Measurements from ENCODE around the gene PRL.

PRL gene

DNA sequence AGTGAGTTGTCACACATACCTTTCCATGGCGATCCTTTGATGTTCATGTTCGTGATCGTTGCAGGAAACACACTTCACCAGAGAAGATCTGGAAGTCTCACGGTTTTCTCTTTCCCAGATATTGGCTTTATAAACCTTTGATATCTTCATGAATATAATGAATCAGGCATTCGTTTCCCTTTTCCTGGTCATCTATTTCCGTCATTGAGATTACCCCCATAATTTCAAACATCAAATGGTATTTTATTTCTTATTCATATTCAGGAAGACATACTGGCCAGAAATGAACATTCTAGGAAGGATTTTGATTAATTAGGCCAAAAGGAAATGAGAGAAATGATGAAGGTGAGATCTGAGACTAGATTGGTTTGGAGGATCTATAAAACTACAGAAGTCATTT is at the start of gene PRL:
TSS of gene PRL (minus strand) at position 101 of the 400 bp plus-strand sequence. CDS start at position 47, 54 bp downstream.
- no peak for DNase-seq (ENCODE audit: low read depth, low spot score)

DNA sequence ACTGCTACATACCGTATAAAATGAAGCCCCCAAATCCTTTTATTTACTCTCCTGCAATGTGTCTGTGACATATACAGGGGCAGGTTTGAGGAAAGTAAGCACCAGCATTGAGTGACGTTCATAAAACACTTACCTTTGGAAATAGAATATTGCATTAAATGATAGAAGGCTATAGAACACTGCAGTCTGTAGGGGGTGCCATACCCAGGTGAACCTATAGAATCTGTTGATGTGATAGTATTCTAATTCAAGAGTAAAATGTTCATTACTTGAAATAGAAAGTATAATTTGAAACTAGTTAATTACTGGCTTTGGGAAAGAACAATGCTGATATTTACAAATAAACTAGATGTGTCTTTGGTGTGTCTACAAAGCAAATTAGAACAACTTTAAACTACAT is 47.0 kb upstream of the PRL start:
- DNase-seq (ENCODE audit: low read depth, low spot score): no peak

DNA sequence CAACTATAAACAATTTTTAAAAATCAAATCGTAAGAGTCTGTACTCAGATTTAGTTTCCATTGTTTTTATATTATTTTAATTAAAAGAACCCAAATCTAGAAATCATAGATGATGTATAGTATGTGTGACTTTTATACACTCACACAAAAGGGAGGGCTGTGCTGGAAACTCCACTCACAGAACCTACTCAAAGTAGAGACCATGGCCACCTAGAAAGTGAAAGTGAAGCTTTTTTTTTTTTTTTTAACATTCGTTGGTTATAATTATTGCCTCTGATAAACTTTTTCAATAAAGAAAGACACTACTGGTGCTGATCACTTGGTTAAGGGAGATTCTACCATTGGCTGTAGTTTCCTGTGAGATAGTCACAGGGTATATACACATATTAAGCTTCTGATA is 37.9 kb upstream of the PRL start:
- no peak for DNase-seq (ENCODE audit: low read depth, low spot score)

DNA sequence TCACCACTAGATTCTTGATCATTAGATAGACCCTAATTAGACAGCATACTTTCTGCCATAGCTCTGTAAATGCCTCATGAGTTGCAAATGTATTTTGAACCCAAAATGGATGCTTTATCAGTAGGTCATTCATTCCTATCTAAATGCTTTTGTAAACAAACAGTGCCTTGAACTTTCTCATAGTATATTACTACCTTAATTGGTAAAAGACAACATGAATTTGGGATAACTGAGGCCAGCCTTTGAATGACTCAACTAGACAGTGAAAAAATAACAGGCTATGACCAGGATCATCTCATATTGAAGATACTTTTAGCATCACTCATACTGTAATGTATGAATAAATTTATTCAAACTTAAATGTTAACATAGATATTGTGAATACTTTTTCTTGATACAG is 37.0 kb upstream of the PRL start:
- no peak for DNase-seq (ENCODE audit: low read depth, low spot score)

DNA sequence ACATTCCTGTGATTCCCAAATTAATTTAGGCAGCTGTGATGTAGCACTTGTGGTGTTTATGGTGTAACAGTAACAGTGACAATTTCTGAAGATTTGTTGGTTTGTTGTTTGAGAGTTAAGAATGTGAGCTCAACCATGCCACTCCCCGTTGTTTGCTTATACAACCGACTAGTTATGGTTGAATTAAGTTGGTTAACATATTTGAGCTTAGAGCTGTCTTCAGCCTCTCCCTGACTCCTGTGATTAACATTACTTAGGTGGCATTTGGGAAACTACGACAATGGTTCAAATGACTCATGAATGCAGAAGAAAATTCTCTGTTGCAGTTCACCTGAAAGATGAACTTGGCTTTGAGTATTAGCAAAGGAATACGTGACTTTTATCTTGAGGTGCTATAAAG is 35.9 kb upstream of the PRL start:
- no peak for DNase-seq (ENCODE audit: low read depth, low spot score)

DNA sequence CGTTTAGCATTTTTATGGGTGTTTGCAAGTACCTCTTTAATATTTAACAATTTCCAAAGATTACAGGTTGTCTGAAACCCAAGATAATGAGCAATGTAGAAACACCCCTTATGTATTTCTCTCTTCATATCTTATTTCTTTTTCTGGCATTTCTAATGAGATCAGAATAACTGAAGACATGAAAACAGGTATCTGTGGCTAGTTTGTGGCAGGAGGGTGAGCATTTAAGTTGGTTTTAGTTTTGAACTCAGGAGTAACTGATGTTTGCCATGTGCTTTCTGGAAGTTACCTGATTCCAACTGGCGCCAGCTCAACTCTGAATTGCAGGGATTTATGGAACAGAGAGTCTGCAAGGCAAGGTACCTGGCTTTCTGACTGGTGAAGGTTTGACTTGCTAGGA is 35.4 kb upstream of the PRL start:
- DNase-seq (ENCODE audit: low read depth, low spot score): no peak

DNA sequence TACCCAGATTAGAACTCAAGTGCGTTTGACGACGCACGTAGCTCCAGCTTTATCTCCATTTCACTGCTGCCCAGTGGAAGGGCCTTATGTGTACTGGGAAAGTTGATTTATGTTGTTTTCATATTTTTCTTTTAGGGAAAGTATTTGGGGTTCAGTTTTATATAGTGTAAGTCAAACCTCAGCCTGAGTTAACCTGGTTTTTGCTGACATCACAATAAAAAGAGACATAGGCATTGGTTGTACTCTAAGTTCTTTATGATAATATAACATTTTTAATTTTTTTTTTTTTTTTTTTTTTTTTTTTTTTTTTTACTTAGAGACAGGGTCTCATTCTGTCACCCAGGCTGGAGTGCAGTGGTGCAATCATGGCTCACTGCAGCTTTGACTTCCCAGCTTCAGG is 34.1 kb upstream of the PRL start:
- no peak for DNase-seq (ENCODE audit: low read depth, low spot score)

DNA sequence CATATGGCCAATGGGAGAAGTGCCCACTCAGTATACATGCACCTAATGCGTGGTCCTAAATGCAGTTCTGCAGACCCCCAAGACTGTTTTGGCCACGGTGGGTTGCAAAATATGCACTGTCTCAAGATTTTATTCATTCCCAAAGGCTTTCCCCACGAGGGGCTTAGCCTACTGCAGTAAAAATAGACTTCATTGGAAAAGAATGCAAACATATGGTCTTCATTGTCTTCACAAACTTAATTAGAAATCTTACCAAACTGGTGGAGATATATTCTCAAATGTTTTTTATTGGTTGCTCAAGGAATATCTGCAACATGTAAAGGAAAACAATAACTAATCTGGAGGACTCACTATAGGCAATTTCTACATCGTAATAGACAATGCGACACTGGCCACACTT is 31.6 kb upstream of the PRL start:
- DNase-seq (ENCODE audit: low read depth, low spot score): no peak

DNA sequence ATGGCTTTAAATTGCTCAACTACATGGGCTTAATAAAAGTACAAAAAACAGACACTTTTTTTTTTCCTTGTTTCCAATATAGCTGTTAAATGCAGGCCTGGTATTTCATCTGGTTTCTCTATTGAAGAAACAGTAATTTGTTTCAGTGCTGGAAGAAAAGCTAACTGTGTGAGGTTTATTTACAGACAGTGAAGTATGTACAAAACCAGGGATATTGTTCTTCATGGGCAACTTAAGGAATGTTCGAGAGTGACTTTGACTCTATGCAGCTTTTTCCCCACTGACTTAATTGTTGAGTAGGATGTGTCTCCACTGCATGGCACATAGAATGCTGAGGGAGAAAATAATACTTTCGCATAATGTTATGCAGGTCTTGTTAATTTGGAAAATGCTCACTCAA is 31.0 kb upstream of the PRL start:
- no peak for DNase-seq (ENCODE audit: low read depth, low spot score)

DNA sequence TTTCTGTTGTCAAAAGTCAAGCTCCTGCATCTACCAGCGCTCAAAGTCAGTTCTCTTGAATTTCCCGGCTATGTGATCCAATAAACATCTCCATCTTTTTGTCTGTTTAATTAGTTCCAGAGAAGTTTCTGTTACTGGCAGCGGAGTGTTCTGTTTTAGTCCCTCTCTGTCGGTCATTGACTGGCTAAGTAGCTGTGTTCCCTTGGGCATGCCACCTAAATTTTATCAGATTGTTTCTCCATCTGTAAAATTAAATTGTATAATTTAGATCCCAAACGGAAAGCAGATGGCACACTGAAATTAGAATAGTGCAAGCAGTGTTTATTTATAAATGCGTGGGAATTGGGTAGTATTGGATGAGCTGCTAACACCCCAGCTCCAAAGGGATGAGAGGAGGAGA is 29.7 kb upstream of the PRL start:
- no peak for DNase-seq (ENCODE audit: low read depth, low spot score)

DNA sequence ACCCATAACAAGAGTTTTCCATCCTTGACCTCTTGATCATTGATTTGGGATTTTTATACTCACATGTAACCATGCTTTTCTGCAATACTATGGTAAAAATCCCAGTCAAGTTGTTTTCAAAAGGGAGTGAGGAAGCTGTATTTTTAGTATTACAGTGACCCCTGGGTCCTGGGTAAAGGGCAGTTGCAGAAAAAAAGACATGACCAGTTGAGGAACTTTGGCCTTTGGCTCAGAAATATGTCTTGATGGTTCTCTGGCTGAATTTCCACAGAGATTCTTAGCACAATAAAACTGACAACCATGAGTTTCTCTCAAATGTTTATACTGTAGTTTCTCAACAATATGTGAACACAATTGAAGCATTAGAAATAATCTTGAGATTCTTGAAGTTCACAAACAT is 28.6 kb upstream of the PRL start:
- DNase-seq (ENCODE audit: low read depth, low spot score): no peak

DNA sequence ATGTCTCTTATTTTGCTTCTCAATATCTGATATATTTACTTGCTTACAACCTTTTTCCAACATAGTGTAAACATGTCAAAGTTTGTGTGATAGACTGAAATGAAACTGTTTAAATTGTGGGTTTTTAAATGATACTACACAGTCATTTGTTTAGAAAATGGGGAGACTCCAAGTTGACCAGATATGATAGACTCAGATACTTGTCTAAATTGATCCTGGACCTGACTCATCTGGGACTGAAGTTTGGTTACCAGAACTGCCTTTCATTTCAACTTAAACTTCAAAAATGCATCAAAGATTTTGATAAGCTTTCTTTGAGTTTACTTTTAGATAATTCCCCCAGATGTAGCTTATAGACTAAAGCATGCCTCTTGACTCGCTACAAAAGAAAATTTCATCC is 27.0 kb upstream of the PRL start:
- no peak for DNase-seq (ENCODE audit: low read depth, low spot score)

DNA sequence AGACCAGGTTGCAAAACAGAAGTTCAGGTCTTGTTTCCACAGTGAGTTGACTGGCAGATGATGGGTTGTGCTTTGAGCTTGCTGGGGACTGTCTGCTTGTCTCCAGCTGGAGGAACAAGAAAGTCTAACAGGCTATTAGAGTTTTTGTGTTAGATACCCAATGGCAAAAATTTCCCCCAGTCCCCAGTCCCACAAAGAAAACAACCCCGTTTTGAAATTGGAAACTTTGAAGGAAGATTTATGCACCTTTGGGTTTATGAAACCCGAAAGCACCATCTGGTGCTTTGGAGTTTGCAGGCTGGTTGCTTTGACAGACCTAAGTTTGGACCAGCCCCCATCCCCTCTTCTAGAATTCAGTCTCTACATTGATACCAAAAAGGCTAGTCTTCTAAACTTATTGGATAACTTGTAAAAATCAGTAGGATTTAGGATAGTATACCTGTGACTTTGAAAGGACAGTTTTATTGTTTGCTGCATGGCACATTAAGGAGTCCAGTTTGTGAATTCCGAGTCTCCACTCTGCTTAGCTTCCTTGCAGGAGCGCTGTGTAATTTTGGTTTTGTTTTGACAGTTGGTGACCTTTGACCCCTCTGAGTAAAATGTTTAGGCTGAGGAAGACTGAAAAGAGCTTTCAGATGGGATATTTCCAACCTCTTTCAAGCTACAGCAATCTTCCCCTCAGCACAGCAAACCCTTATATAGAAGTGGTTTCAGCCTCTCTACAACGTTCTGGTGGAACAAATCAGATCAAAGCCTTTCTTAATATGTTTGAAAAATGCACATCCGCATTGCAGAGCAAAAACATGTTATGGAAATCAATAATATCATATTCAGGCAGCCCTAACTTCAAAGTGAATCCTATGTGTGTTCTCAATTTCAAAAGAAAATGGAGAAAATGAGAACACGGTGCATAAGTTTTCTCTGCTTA is 25.5 kb upstream of the PRL start:
- DNase-seq (ENCODE audit: low read depth, low spot score): no peak

DNA sequence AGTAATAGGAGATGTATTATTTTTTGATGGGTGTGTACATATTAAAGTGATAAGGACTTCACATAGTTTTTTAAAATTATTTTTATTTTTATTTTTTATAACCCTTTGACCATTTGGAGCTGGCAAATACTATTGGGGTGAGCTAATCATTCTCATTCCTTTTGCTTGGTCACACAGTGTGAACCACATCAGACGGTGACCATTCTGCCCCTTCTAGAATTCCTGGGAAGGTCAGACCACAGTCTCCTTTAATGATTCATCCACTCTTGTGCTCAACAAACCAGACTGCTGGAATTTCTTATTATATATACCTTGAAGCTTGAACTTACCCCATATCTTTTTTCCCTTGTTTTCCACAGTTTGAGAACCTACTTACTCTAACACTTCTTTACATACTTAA is 23.9 kb upstream of the PRL start:
- no peak for DNase-seq (ENCODE audit: low read depth, low spot score)

DNA sequence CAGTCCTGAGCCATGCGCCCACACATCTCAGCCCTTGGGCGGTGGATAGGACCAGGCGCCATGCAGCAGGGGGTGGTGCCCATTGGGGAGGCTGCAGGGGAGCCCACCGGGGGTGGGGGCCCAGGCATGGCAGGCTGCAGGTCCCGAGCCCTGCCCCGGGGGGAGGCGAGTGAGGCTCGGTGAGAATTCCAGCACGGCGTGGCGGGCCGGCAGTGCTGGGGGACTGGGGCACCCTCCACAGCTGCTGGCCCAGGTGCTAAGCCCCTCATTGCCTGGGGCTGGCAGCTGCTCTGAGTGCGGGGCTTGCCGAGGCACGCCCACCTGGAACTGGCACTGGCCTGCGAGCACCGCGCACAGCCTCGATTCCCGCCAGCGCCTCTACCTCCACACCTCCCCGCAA is 21.6 kb upstream of the PRL start:
- no peak for DNase-seq (ENCODE audit: low read depth, low spot score)

DNA sequence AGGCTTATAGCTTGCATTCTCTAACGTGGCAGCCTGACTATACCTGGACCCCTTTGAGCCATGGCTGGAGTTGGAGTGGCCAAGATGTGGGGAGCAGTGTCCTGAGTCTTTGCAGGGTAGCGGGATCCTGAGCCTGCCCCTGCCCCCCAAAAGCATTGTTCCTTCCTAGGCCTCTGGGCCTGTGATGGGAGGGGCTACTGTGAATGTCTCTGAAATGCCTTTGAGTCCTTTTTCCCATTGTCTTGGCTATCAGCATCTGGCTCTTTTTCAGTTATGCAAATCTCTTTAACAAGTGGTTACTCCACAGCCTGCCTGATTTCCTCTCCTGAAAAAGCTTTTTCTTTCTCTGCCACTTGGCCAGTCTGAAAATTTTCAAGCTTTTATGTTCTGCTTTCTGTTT is 17.0 kb upstream of the PRL start:
- DNase-seq (ENCODE audit: low read depth, low spot score): no peak

DNA sequence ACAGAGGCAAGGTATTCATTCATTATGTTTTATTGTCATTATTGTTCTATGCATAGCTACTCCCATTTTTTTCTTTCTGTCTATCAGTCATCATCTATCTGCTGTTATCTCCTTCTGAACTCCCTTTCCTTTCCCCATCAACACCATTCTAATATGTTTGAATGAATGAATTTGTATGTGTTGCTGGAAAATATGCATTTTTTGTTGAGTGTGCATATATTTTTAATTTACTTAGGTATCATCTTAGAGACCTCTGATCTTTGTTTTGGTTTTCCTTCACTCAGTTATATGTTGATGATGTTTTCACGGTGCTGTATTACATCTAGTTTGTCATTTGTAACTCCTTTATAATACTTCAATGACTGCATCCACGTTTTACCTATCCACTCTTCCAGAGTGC is 12.1 kb upstream of the PRL start:
- DNase-seq (ENCODE audit: low read depth, low spot score): no peak

DNA sequence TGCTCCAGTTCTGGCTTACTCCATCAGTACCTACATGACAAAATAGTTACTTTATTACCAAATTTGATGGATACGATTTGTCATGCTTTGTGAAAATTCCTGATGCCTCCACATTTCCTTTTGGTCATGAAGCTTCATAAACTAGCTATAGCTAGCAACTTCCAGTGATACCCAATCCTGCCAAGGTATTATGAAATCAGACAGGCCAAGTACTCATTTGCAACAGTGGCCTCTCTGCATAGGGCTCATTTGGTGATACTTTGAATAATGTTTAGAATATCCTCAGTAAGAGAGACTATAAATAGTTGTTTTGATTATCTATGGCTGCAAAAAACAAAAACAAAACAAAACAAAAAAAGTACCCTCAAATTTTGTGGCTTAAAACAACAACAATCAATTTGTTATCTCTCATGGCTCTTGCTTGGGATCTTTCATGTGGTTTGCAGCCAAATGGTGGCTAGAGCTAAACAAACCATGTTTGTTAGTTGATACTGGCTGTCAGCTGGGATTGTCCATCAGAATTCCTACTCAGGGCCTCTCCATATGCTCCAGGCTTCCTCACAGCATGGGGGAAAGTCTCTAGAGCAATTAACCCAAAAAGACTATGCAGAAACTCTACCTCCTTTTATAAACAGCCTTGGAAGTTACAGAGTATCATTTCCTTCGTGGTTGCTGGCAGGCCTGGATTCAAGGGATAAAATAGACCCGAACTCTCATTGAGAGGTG is 10.1 kb upstream of the PRL start:
- no peak for DNase-seq (ENCODE audit: low read depth, low spot score)

DNA sequence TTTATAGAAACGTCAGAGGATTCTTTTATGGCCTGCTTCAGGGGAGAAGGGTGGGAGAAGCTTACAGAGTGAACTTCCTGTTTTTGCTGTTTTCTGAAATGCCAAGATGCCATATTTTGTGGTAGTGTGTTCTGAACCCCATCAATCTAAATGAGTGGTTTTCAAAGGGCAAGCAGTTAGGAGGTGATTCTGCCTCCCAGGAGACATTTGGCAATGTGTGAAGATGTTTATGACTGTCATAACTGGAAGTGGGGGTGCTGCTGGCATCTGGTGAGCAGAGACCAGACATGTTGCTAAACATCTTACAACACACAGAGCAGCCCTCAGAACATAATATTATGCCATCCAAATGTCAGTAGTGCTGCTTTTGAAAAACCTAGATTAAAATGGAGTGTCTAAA is 6.0 kb upstream of the PRL start:
- no peak for DNase-seq (ENCODE audit: low read depth, low spot score)

DNA sequence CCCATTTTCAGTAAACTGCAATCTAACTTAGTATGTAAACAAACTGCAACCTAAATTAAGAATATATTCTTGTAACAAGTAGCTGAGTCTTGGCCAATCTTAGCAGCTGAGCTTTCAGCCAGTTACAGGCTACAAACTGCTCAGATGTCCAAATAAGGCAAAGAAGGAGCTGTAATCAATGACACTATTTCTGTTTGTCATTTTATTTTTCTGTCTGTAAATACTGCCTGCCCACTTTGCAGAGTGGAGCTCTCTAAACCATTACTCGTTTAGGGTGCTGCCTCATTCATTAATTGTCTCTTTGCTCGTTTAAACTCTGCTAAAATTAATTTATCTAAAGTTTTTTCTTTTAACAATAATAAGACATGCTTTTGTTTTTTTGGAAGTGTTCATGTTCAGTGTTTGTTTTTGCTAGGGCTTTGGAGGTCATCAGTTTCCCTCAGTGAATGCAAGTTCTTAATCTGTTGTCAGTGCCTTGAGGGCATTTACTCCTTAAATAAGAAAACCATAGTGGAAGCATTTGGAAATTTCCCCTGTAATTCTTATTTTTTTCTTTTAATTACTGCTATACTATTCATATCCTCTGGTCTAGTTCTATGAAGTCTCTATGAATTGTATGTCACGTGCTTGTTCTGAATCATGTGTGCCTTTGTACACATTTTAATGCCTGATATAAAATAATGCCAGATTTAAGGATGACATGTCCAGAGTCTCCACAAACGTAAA is 3.6 kb upstream of the PRL start:
- no peak for DNase-seq (ENCODE audit: low read depth, low spot score)

DNA sequence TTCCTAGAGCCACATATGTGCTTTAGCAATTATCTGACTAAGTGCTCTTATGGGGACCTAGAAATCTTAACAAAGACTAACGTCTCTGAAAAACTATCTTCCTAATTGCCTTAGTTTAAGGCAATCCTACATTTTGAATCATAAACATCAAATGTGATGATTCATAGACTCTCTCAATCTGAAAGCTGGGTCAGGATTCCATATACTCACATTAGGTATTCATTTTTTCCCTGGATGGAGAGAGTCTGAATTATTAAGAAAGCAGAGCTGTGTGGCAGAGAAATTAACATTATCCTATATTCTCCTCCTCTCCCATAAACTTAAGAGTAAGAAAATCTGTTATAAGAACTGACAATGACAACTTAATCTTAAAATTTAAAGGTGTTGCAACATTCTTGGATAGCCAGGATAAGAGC is 1.6 kb upstream of the PRL start:
- DNase-seq (ENCODE audit: low read depth, low spot score): no peak

DNA sequence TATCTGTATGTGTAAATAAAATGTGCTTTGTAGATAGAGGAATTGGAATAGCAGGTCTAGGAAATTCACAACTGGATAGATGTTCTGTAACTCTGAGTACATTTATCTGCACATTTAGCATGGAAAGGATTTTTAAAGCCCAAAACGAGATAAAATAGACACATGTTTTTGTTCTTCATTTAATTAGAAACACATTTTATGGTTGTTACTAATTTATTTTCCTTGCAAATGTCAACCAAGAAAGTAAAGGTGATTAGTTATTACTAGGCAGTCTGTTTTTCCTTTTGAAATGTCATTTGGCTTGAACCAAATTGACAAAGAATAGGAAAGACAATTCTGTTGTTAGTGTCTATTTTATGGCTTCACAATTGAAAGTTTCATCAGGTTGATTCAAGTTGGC is 769 bp downstream of the PRL start:
- DNase-seq (ENCODE audit: low read depth, low spot score): no peak

DNA sequence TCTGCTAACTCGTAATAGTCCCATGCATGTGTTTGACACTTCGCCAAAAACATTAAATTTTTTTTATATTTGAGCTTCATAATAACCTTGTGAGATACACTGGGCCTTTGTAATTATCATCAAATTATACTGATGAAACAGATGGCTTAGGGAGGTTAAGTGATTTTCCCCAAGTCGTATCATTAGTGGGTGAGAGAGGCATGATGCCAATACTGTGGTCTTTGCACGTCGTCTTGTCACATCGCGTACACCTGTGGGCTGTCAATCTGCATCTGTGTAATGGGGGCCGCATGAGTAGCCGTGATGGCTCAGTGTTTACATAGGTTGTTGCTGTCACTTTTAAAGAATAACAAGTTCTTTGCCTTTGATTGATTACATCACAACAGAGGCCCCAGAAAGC is 1.7 kb downstream of the PRL start:
- DNase-seq (ENCODE audit: low read depth, low spot score): no peak
